K562 (cell line): ENCODE results near the gene WDFY2. TPM values are rescaled to one million over a fixed set of nuclear protein-coding genes. Genes with fewer than 3 reads are reported as not detected.
A peak's percentile ranks its signal among the peaks of the same experiment; 100 is the strongest.

Experiments
- ATAC-seq: fragments of 200-7000 bp; cut with Tn5 transposase; 3 replicates; pipeline ENCODE4 v1.9.1; 2020; ENCODE audit warnings: moderate library complexity
- BruUV-seq: library from RNA; stranded (reverse); fragments of 400-500 nt; replicated peaks from 2 replicates; lab custom pipeline; 2021; lab: Mats Ljungman, UMichigan
- CTCF ChIA-PET: fragments of 300-600 bp; formaldehyde crosslinking; extraction: SDS; loops from one replicate; lab custom pipeline; 2021; ENCODE audit warnings: low intra/inter-chr PET ratio; lab: Yijun Ruan, JAX
- POLR2A ChIA-PET: fragments of 300-600, 350-650 bp; sonication (Branson Sonifier 250); formaldehyde crosslinking; extraction: SDS; loops from one replicate; lab custom pipeline; 2021; ENCODE audit warnings: antibody characterized with exemption, inconsistent platforms; lab: Yijun Ruan, JAX
- DNase-seq, 4 experiments: peaks; one replicate each; pipeline versions ENCODE4 v3.0.0 to v3.0.0-alpha.2; 2011 to 2018; ENCODE audit warnings: low spot score in 3 of 4, mixed read lengths in 3 of 4; ENCODE audit errors: extremely low read depth in 1 of 4
- FAIRE-seq: peaks from 2 replicates; lab custom pipeline; 2011; peaks lifted over from hg19 to GRCh38; lab: Jason Lieb, UNC
- H2AFZ ChIP-seq: 2 replicates; pipeline ENCODE4 v1.6.0; 2011; ENCODE audit warnings: low read depth, low read length, control low read depth, inconsistent platforms
- H3K27ac ChIP-seq: fragments of 200-600 bp; 3 replicates; pipeline ENCODE4 v1.8.0; 2011; ENCODE audit warnings: low read depth, mild to moderate bottlenecking, control low read depth, inconsistent platforms, low read length, moderate library complexity, mixed read lengths; ENCODE audit errors: extremely low read depth
- H3K27me3 ChIP-seq, 2 experiments: fragments of 300-600 bp in 1 of 2; 2 replicates in 1 of 2; 3 replicates in 1 of 2; pipeline versions ENCODE4 v1.6.0 to v1.8.0; 2011; ENCODE audit warnings: inconsistent platforms in 2 of 2, low read length in 2 of 2, mild to moderate bottlenecking in 1 of 2, mixed read lengths in 1 of 2, moderate library complexity in 1 of 2; ENCODE audit not compliant: control insufficient read depth in 2 of 2, insufficient read depth in 2 of 2
- H3K36me3 ChIP-seq: fragments of 300-600 bp; 3 replicates; pipeline ENCODE4 v1.8.0; 2011; ENCODE audit warnings: mild to moderate bottlenecking, low read length, inconsistent platforms; ENCODE audit not compliant: control insufficient read depth, insufficient read depth
- H3K4me1 ChIP-seq, 2 experiments: fragments of 200-600 bp in 1 of 2; replicated peaks in 1 of 2; 2 replicates in 1 of 2; 3 replicates in 1 of 2; pipeline versions ENCODE4 v1.5.1 to v1.8.0; 2011; ENCODE audit warnings: inconsistent platforms in 2 of 2, low read length in 2 of 2, mild to moderate bottlenecking in 1 of 2, mixed read lengths in 1 of 2, moderate library complexity in 1 of 2; ENCODE audit not compliant: control insufficient read depth in 2 of 2, insufficient read depth in 2 of 2
- H3K4me2 ChIP-seq: 2 replicates; pipeline ENCODE4 v1.6.1; 2011; ENCODE audit warnings: low read length, control low read depth, inconsistent platforms, mixed read lengths; ENCODE audit not compliant: insufficient read depth
- H3K4me3 ChIP-seq: fragments of 200-600 bp; sonication (generic), shearing (Covaris generic); 2 replicates; pipeline ENCODE4 v1.5.1; 2016; ENCODE audit warnings: control low read depth, inconsistent platforms
- H3K79me2 ChIP-seq: fragments of 200-600 bp; 3 replicates; pipeline ENCODE4 v1.8.0; 2011; ENCODE audit warnings: low read length, inconsistent platforms; ENCODE audit not compliant: control insufficient read depth, insufficient read depth
- H3K9ac ChIP-seq, 2 experiments: 2 replicates each; pipeline versions ENCODE4 v1.6.0 to v1.6.1; 2011; ENCODE audit warnings: low read depth in 2 of 2, low read length in 2 of 2, control low read depth in 1 of 2, inconsistent platforms in 1 of 2, mild to moderate bottlenecking in 1 of 2, mixed read lengths in 1 of 2; ENCODE audit not compliant: insufficient read depth in 1 of 2
- H3K9me1 ChIP-seq: one replicate; pipeline ENCODE4 v1.6.0; 2011; ENCODE audit warnings: inconsistent platforms, mild to moderate bottlenecking, low read length, moderate library complexity; ENCODE audit not compliant: control insufficient read depth, insufficient read depth
- H3K9me3 ChIP-seq: replicated peaks from 2 replicates; pipeline ENCODE4 v1.5.1; 2011; ENCODE audit warnings: low read depth, low read length, inconsistent platforms; ENCODE audit not compliant: control insufficient read depth, insufficient read depth
- H4K20me1 ChIP-seq: replicated peaks from 2 replicates; pipeline ENCODE4 v1.6.1; 2011; ENCODE audit warnings: low read length, inconsistent platforms, mixed read lengths; ENCODE audit not compliant: control insufficient read depth, insufficient read depth
- BMI1 ChIP-seq: fragments of 150-350 bp; IDR thresholded peaks from 2 replicates; pipeline ENCODE4 v1.6.1; 2014; ENCODE audit warnings: low read length
- ETV6 ChIP-seq, 3 experiments: fragments of 150-350 bp in 1 of 3; sonication (generic) in 1 of 3; formaldehyde crosslinking in 1 of 3; IDR thresholded peaks; 2 replicates each; pipeline versions ENCODE4 v1.6.1 to v1.8.0; 2014 to 2022; ENCODE audit warnings: borderline replicate concordance in 2 of 3, low read depth in 2 of 3, antibody characterized with exemption in 1 of 3, low read length in 1 of 3, mild to moderate bottlenecking in 1 of 3, missing genetic modification reagents in 1 of 3
- FOXP1 ChIP-seq: sonication (generic); formaldehyde crosslinking; IDR thresholded peaks from 2 replicates; pipeline ENCODE4 v1.8.0; 2022; ENCODE audit warnings: mild to moderate bottlenecking, missing genetic modification reagents
- GABPB1 ChIP-seq: sonication (generic); formaldehyde crosslinking; IDR thresholded peaks from 2 replicates; pipeline ENCODE4 v1.8.0; 2022; ENCODE audit warnings: mild to moderate bottlenecking, missing genetic modification reagents
- GMEB1 ChIP-seq: fragments of 250-450 bp; sonication (Bioruptor Pico); IDR thresholded peaks from 2 replicates; pipeline ENCODE4 v1.4.0; 2020; ENCODE audit warnings: mild to moderate bottlenecking
- HNRNPLL ChIP-seq: fragments of 200-400 bp; formaldehyde crosslinking; IDR thresholded peaks from 2 replicates; pipeline ENCODE4 v1.6.1; 2017; ENCODE audit warnings: low read length, low read depth, mild to moderate bottlenecking; ENCODE audit not compliant: poor library complexity, severe bottlenecking
- NFYB ChIP-seq: IDR thresholded peaks from 2 replicates; pipeline ENCODE4 v1.6.1; 2011; ENCODE audit warnings: mild to moderate bottlenecking, moderate library complexity; ENCODE audit not compliant: insufficient read length; ENCODE audit errors: extremely low read depth
- POLR2B ChIP-seq: fragments of 450-650 bp; IDR thresholded peaks from 2 replicates; pipeline ENCODE4 v1.6.1; 2018; ENCODE audit warnings: low read depth; ENCODE audit not compliant: partially characterized antibody
- TRIM28 ChIP-seq: fragments of 450-650 bp; IDR thresholded peaks from 2 replicates; pipeline ENCODE4 v1.6.1; 2017
- XRCC3 ChIP-seq: fragments of 450-650 bp; IDR thresholded peaks from 2 replicates; pipeline ENCODE4 v1.6.1; 2017; ENCODE audit warnings: mild to moderate bottlenecking, moderate library complexity
- ZFP36 ChIP-seq: fragments of 150-350 bp; IDR thresholded peaks from 2 replicates; pipeline ENCODE4 v1.6.1; 2018; ENCODE audit warnings: low read length, low read depth; ENCODE audit not compliant: partially characterized antibody
- ZNF134 ChIP-seq: fragments of 250-450 bp; sonication (Bioruptor Pico); conservative IDR thresholded peaks from 2 replicates; pipeline ENCODE4 v1.4.0; 2020
- ZNF140 ChIP-seq: fragments of 250-450 bp; sonication (Bioruptor Pico); IDR thresholded peaks from 2 replicates; pipeline ENCODE4 v1.8.0; 2021; ENCODE audit warnings: moderate library complexity, mild to moderate bottlenecking, inconsistent platforms
- ZNF311 ChIP-seq: fragments of 250-450 bp; sonication (Bioruptor Pico); IDR thresholded peaks from 2 replicates; pipeline ENCODE4 v1.4.0; 2020; ENCODE audit warnings: mild to moderate bottlenecking, moderate library complexity
- ZNF778 ChIP-seq: fragments of 450-650 bp; formaldehyde crosslinking; IDR thresholded peaks from 2 replicates; pipeline ENCODE4 v1.4.0; 2020; ENCODE audit warnings: mild to moderate bottlenecking, moderate library complexity
- ZNF780A ChIP-seq: fragments of 250-450 bp; sonication (Bioruptor Pico); IDR thresholded peaks from 2 replicates; pipeline ENCODE4 v1.5.0; 2021; ENCODE audit warnings: mild to moderate bottlenecking
- WGBS: fragments of 100-300 bp; shearing (Covaris generic); methylation state at CpG from one replicate; pipeline ENCODE4 v1.1.6; 2016; ENCODE audit warnings: low coverage, mixed read lengths; ENCODE audit not compliant: insufficient coverage; ENCODE audit errors: missing lambda C conversion rate; 5-methylcytosine and 5-hydroxymethylcytosine counted together
- in situ Hi-C: fragments of 300-500 bp; cut with MboI; formaldehyde crosslinking; loops from 4 replicates; pipeline ENCODE4 v1.15.0; 2018; ENCODE audit warnings: inconsistent platforms, mixed read lengths
- intact Hi-C: fragments of 100-400 bp; cut with micrococcal nuclease; formaldehyde crosslinking; loops from 2 replicates; pipeline ENCODE4 v1.14.2; 2022
- polyA plus RNA-seq, 8 experiments: library from polyadenylated mRNA; depleted of rRNA in 4 of 8; stranded (reverse) in 5 of 8; unstranded in 3 of 8; fragments of >200 nt; fragmentation: Nextera tagmentation in 2 of 8; fragmentation: Illumina TruSeq in 1 of 8; extraction: Ambion mirVana in 2 of 8; extraction: Trizol in 1 of 8; gene quantifications; 2 replicates each; pipeline versions ENCODE4 v1.2.1 to v1.2.3, GENCODE V29; 2011 to 2014; ENCODE audit warnings: inconsistent platforms in 1 of 8, missing spikeins in 1 of 8
- total RNA-seq, 7 experiments: library from RNA; depleted of rRNA in 6 of 7; stranded (reverse); fragments of >200 nt in 6 of 7; fragmentation: Illumina TruSeq in 2 of 7; extraction: Trizol in 2 of 7; gene quantifications; 2 replicates each; pipeline versions ENCODE4 v1.2.1 to v1.2.3, GENCODE V29; 2011 to 2021; ENCODE audit warnings: low replicate concordance in 1 of 7
- TF ChIP-seq, protein P1 (sequence below): fragments of 200-800 bp; sonication (Bioruptor generic); IDR thresholded peaks from 2 replicates; pipeline ENCODE4 v1.6.1; 2017; ENCODE audit warnings: missing genetic modification characterization, missing compliant biosample characterization

WDFY2 gene
- total and polyA plus RNA-seq, 9 of the 15 experiments (the other 6 are each of a cell fraction or from before 2014, with no cell fraction given): 0.66 to 6.4 (median 4.4) TPM

- no peak overlapping the region for H3K4me2 ChIP-seq
- POLR2A ChIA-PET: no interaction called here
- no peaks in the 10 kb centered on the region for H3K9me1 ChIP-seq
- H3K9me3 ChIP-seq: no peaks in the 10 kb centered on the region
- H3K4me3 ChIP-seq: no peak overlapping the region
- H3K79me2 ChIP-seq: no peaks in the 10 kb centered on the region
- DNase-seq (no peak), ATAC-seq (peak; percentile 53; the same call in 1 of the 3 replicates), FAIRE-seq (no peak)
- H3K4me1 ChIP-seq: peaks cover 0 to 10% of the 10 kb centered on the region in 2 experiments; a peak in 2 of 5 replicates
- in situ Hi-C loops (no loop called here), intact Hi-C loops (no loop called here)
- H3K9ac ChIP-seq: no peak overlapping the region
- CTCF ChIA-PET: no interaction called here
- BruUV-seq: no TSS peak
- no peaks in the 10 kb centered on the region for H3K27me3 ChIP-seq
- whole genome bisulfite sequencing: 0% methylated on average over 1 of the region's 1 CpG
- H3K27ac ChIP-seq: no peak overlapping the region
- no peaks in the 10 kb centered on the region; the same call in 2 of the 3 replicates for H3K36me3 ChIP-seq
- H2AFZ ChIP-seq: no peak overlapping the region
- H4K20me1 ChIP-seq: no peaks in the 10 kb centered on the region
- TF ChIP-seq POLR2B (no peak), ZNF140 (CRISPR knock-in tag) (no peak), ZNF311 (no peak), ZNF778 (CRISPR knock-in tag) (no peak), TRIM28 (no peak), HNRNPLL (no peak), BMI1 (no peak), ZNF134 (CRISPR knock-in tag) (no peak), GABPB1 (no peak), XRCC3 (no peak), ZNF780A (no peak), ZFP36 (no peak), ETV6 (IDR thresholded peaks at IDR 0.05; ENCODE audit: borderline replicate concordance in 1 of 2, low read depth in 2 of 2, low read length in 1 of 2) (no peak), ETV6 (CRISPR knock-in tag; IDR thresholded peaks at IDR 0.05; ENCODE audit: borderline replicate concordance) (no peak), NFYB (no peak), FOXP1 (no peak), GMEB1 (CRISPR knock-in tag) (no peak)
- TF ChIP-seq, protein P1, sequence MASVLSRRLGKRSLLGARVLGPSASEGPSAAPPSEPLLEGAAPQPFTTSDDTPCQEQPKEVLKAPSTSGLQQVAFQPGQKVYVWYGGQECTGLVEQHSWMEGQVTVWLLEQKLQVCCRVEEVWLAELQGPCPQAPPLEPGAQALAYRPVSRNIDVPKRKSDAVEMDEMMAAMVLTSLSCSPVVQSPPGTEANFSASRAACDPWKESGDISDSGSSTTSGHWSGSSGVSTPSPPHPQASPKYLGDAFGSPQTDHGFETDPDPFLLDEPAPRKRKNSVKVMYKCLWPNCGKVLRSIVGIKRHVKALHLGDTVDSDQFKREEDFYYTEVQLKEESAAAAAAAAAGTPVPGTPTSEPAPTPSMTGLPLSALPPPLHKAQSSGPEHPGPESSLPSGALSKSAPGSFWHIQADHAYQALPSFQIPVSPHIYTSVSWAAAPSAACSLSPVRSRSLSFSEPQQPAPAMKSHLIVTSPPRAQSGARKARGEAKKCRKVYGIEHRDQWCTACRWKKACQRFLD (CRISPR knock-in tag): no peak
Observed at GRCh38 chr13:51666374-51666773, 82.1 kb downstream of the WDFY2 start.
